Suprapubic skin (tissue), 4 donors: ENCODE measurements around the gene IL6ST.

Experiments
- EP300 ChIP-seq: sonication (generic); formaldehyde crosslinking; IDR thresholded peaks from one replicate; pipeline ENCODE4 v1.6.1; 2017; ENCODE audit warnings: antibody characterized with exemption
- POLR2A ChIP-seq, 2 donors: fragments of 450-650 bp; IDR thresholded peaks; one replicate each; pipeline ENCODE4 v1.6.1; 2017; ENCODE audit warnings: antibody characterized with exemption in 2 of 2, mild to moderate bottlenecking in 2 of 2, moderate library complexity in 2 of 2
- POLR2AphosphoS5 ChIP-seq, 3 donors: sonication (generic); formaldehyde crosslinking; IDR thresholded peaks; one replicate each; pipeline ENCODE4 v1.6.1; 2017; ENCODE audit warnings: antibody characterized with exemption in 3 of 3
- TF ChIP-seq, protein P1 (sequence below), 2 donors: fragments of 200-600 bp in 1 of 2; fragments of 450-650 bp in 1 of 2; sonication (generic) in 1 of 2; IDR thresholded peaks; one replicate each; pipeline ENCODE4 v1.5.1; 2016 to 2019; ENCODE audit warnings: antibody characterized with exemption in 2 of 2, mild to moderate bottlenecking in 1 of 2, moderate library complexity in 1 of 2

DNA sequence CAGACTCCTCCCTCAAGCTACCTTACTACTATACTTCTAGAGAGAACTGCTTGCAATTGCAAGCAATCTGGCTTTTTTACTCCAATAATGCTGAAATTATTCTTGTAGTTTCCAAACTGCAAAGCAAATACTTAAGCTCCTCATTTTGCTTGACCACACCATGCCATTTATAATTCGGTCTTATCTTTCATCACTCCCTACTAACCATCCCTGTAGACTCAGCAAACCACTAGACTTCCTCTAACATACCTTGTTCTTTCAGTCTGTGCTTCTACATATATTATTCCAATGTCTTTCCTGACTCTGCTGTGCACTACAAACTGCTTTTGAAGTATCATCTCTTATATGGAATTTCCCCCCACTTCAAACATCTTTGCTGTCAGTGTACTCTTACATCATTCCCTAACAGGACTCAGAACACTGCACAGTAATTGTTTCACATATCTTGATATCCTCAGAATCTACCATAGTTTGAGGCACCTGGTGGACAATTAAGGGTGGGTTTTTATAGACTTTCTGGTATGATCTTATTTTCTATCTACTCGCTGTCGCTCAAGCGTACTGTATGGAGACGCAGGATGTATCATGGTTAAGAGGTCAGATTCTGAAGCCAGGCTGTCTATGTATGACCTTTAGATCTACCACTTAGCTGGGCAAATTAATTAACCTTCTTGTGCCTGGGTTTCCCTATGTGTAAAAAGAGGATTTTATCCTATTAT is 2.8 kb downstream of the IL6ST start:
- TF ChIP-seq, protein P1, sequence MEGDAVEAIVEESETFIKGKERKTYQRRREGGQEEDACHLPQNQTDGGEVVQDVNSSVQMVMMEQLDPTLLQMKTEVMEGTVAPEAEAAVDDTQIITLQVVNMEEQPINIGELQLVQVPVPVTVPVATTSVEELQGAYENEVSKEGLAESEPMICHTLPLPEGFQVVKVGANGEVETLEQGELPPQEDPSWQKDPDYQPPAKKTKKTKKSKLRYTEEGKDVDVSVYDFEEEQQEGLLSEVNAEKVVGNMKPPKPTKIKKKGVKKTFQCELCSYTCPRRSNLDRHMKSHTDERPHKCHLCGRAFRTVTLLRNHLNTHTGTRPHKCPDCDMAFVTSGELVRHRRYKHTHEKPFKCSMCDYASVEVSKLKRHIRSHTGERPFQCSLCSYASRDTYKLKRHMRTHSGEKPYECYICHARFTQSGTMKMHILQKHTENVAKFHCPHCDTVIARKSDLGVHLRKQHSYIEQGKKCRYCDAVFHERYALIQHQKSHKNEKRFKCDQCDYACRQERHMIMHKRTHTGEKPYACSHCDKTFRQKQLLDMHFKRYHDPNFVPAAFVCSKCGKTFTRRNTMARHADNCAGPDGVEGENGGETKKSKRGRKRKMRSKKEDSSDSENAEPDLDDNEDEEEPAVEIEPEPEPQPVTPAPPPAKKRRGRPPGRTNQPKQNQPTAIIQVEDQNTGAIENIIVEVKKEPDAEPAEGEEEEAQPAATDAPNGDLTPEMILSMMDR (IDR thresholded peaks at IDR 0.05), result no peak
- TF ChIP-seq POLR2A (IDR thresholded peaks at IDR 0.05), result no peak
- no peak for TF ChIP-seq POLR2AphosphoS5 (IDR thresholded peaks at IDR 0.05)
- TF ChIP-seq EP300, result no peak
